HG03066 (cell line): ENCODE measurements around the gene USP3.
"Not testable (repeated sequence)": the region's sequence is repeated elsewhere in the genome, so short reads cannot be mapped to it uniquely, and the experiment has no call there.

Source experiments
- ATAC-seq: cut with Tn5 transposase; IDR thresholded peaks from one replicate; pipeline ENCODE4 v1.9.1; 2021; ENCODE audit warnings: low read depth; ENCODE audit not compliant: unreplicated experiment

Gene USP3

GRCh38 chr15:63509056-63509954 lies 4.9 kb downstream of the USP3 start:
- no peak for ATAC-seq

GRCh38 chr15:63509955-63510940 lies 5.9 kb downstream of the USP3 start:
- no peak for ATAC-seq

- no peak for ATAC-seq
These were observed 7.8 kb downstream of the USP3 start for GRCh38 chr15:63512148-63512547.

- no peak for ATAC-seq
These were observed 8.9 kb downstream of the USP3 start for GRCh38 chr15:63513271-63513670.

GRCh38 chr15:63513728-63514127 lies 9.3 kb downstream of the USP3 start:
- ATAC-seq: no peak

- no peak for ATAC-seq
These were observed 10.1 kb downstream of the USP3 start for GRCh38 chr15:63514531-63514943.

- no peak for ATAC-seq
These were observed 12.8 kb downstream of the USP3 start for GRCh38 chr15:63517202-63517601.

- no peak for ATAC-seq
These were observed 13.2 kb downstream of the USP3 start for GRCh38 chr15:63517628-63518027.

- ATAC-seq: no peak
These were observed 14.6 kb downstream of the USP3 start for GRCh38 chr15:63519041-63519440.

GRCh38 chr15:63519548-63520178 lies 15.3 kb downstream of the USP3 start:
- ATAC-seq: no peak

GRCh38 chr15:63520462-63520861 lies 16.1 kb downstream of the USP3 start:
- not testable (repeated sequence) for ATAC-seq

- no peak for ATAC-seq
These were observed 17.8 kb downstream of the USP3 start for GRCh38 chr15:63522225-63522578.

- ATAC-seq: no peak
These were observed 19.1 kb downstream of the USP3 start for GRCh38 chr15:63523306-63523990.

- no peak for ATAC-seq
These were observed 20.1 kb downstream of the USP3 start for GRCh38 chr15:63524316-63525015.

- ATAC-seq: no peak
These were observed 22.0 kb downstream of the USP3 start for GRCh38 chr15:63526401-63526800.

- ATAC-seq: no peak
These were observed 23.8 kb downstream of the USP3 start for GRCh38 chr15:63528138-63528659.

GRCh38 chr15:63530235-63530634 lies 25.8 kb downstream of the USP3 start:
- ATAC-seq: no peak

GRCh38 chr15:63530752-63531299 lies 26.4 kb downstream of the USP3 start:
- no peak for ATAC-seq

GRCh38 chr15:63531586-63531985 lies 27.2 kb downstream of the USP3 start:
- ATAC-seq: no peak
